ENCODE measurements around the gene DLX5. TPM values are rescaled to one million over a fixed set of nuclear protein-coding genes. Genes with fewer than 3 reads are reported as not detected.
A peak's percentile ranks its signal among the peaks of the same experiment; 100 is the strongest.
"Not testable (repeated sequence)": the region's sequence is repeated elsewhere in the genome, so short reads cannot be mapped to it uniquely, and the experiment has no call there.

DLX5 gene
- total RNA-seq (2014; rRNA removed; shearing (Covaris generic)) = 0.87 and 1.5 TPM in 2 replicates
- 3.7 and 4.7 TPM in 2 replicates for polyA plus RNA-seq (2015; cell fraction: cytosol; rRNA removed)
- polyA plus RNA-seq (2015; cell fraction: nucleus; rRNA removed) = 1.5 and 1.6 TPM in 2 replicates

DNA sequence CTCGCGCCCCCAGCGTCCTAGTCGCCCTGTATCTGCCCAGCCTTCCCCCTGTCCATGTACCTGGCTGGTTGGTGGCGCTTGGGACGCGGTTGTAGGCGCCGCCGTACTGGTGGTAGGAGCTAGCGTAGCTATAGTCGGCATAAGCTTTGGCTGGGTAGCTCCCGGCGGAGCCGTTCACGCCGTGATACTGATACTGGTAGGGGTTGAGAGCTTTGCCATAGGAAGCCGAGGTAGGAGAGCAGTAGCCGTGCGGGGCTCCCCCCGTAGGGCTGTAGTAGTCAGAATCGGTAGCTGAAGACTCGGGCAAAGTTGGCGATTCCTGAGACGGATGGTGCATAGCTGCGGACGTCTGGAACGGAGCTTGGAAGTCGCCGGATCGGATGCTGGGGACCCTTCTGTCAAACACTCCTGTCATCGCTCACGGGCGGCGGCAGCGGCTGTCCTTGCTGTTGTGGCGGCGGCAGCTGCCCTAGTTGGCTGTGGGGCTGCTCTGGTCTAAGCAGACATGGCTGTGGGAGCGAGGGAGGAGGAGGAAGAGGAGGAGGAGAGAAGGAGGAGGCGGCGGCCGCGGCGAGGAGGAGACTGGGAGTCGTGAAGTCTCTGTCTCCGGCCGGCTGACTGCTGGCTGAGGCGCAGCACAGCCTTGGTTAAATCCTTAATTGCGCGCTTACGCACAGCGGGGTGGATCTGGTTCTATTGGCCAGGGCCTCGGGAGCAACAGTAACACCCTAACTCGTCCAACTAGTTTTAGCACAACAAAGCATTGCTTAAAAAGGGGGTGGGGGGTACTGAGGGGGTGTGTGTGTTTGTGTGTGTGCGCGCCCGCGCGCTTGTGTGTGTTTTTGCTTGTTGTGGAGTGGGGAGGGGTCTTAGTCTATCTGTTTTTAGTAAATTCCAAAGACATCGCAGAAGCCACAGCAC is at the start of gene DLX5:
Gene DLX5, minus strand, starts transcription at position 623 of the 921 bp plus-strand sequence. Its CDS starts 208 bp downstream, at position 415.
- in situ Hi-C loops (cut with HindIII; ENCODE audit: low pct_unique_long_range_greater_than_20kb, low sequenced_read_pairs) = no loop called here
- DNase-seq (ENCODE audit: low read depth, low spot score) = peak; percentile 67

DNA sequence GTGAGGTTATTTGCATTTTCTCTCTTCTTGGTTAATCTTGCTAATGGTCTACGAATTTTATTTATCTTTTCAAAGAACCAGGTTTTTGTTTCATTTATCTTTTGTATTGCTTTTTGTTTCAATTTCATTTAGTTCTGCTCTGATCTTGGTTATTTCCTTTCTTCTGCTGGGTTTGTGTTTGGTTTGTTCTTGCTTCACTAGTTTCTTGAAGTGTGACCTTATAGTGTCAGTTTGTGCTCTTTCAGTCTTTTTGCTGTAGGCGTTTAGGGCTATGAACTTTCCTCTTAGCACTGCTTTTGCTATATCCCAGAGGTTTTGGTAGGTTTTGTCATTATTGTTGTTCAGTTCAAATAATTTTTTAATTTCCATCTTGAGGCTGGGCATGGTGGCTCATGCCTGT is 47.4 kb upstream of the DLX5 start:
- in situ Hi-C loops (cut with HindIII; ENCODE audit: low pct_unique_long_range_greater_than_20kb, low sequenced_read_pairs); DNase-seq (ENCODE audit: low read depth, low spot score): not testable (repeated sequence)

DNA sequence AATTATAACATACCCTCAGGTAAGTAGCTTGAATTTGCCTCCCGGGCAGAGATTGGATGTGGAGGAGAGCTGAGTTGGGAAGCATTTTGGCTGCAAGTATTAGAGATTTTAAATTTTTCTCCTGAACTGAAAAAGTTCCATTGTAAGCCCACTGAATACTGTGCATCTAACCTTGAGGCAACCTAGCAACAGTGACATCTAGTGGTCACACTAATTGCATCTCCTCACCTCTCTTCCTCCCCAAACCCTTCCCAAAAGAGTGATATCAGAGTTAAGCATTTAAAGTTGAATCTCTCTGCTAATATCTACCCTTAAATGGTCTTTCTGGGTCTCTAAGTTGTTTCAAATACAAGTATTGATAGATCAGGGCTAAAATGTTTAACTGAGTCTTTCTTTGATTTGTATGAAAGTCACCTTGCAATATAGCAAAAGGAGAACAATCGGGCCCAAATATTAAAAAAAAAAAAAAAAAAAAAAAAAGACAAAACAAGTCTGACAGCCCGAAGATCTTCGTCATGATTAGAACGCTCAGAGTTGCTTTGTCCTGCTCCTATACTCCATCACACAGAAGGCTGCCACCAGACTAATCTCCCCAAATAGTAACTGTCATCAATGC is 40.4 kb upstream of the DLX5 start:
- in situ Hi-C loops (cut with HindIII; ENCODE audit: low pct_unique_long_range_greater_than_20kb, low sequenced_read_pairs) = no loop called here
- DNase-seq (ENCODE audit: low read depth, low spot score) = peak; percentile 83

DNA sequence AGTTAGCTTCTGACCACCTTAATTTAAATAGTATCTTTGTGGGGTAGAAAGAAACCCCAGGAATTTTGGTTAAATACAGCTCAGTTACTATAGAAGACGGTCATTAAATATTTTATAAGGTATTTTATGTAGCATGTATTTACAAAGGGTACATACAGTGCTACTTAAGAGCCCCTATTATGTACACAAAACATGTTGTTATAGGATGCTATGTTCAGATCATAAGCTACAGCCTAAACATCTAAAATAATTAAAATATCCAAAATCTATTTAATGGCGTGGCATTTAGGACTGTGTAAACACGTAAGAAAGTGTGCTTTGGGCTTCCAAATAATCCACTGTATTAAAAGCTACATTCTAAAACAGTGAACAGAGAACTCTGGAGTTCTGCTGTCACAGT is 39.4 kb upstream of the DLX5 start:
- no peak for DNase-seq (ENCODE audit: low read depth, low spot score)
- in situ Hi-C loops (cut with HindIII; ENCODE audit: low pct_unique_long_range_greater_than_20kb, low sequenced_read_pairs) = no loop called here

DNA sequence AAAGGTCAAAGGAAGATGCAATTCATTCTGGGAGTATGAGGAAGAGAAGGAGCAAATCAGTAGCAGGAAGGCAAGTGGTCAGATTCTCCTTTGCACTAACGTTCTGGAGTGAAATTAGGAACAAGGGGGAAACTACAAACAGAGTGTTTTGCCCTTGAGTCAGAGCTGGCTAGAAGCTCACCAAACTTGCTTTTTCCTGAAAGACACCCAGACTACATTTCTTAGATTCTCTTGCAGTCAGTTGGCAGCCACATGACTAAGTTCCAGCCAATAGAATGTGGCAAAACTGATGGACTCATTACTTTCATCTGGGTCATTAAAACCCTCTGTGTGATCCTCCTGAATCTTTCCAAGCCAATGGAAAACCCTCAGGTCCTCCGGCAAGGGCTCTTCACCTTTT is 18.6 kb upstream of the DLX5 start:
- DNase-seq (ENCODE audit: low read depth, low spot score) = no peak
- in situ Hi-C loops (cut with HindIII; ENCODE audit: low pct_unique_long_range_greater_than_20kb, low sequenced_read_pairs) = no loop called here

DNA sequence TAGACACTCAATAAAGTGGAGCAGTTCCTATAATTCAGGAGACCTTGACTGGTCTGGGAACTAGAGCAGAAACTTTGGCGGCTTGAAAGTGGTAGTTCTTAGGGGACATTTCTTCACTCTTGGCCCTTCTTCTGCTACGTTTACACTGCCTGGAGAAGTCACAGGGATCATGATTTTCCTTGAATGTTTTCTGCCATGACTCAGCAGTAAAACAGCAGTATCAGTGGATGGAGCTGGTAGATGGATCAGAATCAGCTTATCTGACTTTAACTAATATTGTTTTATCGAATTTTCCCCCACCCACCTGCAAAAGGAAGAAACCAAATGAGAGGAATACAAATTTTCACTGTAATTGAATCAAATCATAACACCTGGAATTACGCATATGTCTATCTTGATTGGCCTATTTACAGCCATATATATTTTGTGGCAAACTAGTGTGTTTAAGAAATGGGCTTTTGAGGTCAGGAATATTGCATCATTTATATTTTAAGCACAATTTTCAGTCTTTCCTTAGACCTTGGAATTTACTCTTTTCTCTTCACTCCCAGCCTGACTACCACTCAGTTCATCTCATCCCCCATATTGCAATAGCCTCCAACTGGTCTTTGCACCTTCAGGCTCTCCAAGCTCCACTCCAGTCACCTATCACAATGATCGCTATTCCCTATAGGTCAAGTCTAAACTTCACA is 14.9 kb upstream of the DLX5 start:
- in situ Hi-C loops (cut with HindIII; ENCODE audit: low pct_unique_long_range_greater_than_20kb, low sequenced_read_pairs) = no loop called here
- DNase-seq (ENCODE audit: low read depth, low spot score) = no peak

DNA sequence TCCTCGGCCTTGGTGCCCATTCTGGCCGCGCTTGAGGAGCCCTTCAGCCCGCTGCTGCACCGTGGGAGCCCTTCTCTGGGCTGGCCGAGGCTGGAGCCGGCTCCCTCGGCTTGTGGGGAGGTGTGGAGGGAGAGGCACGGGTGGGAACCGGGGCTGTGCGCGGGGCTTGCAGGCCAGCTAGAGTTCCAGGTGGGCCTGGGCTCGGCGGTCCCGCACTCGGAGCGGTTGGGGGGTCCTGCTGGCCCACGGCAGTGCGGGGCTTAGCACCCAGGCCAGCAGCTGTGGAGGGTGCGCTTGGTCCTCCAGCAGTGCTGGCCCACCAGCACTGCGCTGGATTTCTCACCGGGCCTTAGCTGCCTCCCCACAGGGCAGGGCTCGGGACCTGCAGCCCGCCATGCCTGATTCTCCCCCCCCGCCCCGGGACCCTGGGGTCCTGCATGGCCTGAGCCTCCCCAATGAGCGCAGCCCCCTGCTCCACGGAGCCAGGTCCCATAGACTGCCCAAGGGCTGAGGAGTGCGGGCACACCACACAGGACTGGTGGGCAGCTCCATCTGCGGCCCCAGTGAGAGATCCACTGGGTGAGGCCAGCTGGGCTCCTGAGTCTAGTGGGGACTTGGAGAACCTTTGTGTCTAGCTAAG is 9.7 kb upstream of the DLX5 start:
- DNase-seq (ENCODE audit: low read depth, low spot score); in situ Hi-C loops (cut with HindIII; ENCODE audit: low pct_unique_long_range_greater_than_20kb, low sequenced_read_pairs): not testable (repeated sequence)

DNA sequence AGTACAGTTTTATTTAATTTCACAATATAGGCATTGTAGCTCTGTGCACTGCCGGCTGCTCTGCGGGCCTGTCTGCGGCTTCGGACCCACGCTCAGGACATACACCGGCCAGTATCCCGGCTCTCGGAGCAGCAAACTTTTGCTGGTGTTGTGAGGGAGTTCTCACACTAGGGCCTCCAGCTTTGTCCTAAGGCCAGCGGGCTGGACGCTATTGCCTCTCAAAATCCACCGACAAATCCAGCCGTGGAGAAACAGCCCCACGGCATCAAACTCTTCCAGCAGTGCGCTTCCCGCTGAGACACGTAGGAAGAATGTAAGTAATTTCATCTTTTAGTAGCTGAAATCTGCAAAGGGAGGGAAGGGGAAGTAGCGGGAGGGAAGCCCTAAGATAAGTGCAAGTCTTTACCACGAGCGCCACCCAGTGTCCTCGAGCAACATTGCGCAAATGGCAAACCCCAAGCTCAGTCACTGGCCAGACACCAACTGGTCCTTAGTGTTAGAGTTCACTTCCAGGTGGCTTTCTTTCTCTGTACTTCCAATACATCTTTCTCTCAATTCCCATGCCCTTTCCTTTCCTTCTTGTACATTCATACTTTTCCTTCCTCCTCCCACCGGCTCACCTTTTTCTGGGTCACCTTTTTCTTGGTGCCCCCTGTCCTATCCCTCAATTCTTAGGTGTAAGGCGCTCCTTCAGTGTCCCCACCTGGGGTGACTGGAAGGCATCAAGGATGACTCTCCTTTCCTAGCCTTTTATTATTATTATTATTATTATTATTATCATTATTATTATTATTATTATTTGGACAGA is 3.0 kb upstream of the DLX5 start:
- peak; percentile 90 for DNase-seq (ENCODE audit: low read depth, low spot score)
- in situ Hi-C loops (cut with HindIII; ENCODE audit: low pct_unique_long_range_greater_than_20kb, low sequenced_read_pairs) = no loop called here

DNA sequence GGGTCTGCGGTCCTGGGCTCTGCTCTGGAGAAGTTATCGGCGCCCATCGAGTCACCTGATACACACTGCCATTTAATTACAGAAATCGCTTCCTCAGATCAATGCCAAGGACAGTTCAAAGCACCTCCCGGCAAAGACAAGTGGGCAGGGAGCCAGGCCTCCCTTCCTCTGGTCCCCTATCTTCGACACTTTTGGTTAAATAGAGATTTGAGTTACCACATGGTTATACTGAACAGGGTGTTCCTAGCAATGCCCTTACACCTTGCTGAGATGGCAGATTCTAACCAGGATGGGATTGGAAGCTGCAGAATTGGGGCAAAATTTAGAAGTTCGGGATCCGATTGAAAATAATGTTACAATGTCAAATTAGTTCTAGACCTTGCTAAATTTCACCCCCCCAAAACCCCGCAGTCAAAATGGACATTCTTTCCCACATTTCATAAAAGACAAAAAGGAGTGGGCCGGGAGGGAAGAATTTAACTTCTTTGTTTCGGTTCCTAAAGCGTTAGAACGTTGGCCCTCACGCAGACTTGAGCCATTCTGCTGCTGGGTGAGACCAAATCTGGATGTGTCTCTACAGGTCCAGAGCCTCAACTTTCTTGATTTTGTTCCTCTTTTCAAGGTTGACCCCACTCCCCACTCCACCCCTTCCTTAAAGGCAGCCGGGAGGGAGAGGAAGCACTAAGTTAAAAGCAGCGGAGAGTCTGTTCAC is 2.2 kb upstream of the DLX5 start:
- no peak for DNase-seq (ENCODE audit: low read depth, low spot score)
- in situ Hi-C loops (cut with HindIII; ENCODE audit: low pct_unique_long_range_greater_than_20kb, low sequenced_read_pairs) = no loop called here

DNA sequence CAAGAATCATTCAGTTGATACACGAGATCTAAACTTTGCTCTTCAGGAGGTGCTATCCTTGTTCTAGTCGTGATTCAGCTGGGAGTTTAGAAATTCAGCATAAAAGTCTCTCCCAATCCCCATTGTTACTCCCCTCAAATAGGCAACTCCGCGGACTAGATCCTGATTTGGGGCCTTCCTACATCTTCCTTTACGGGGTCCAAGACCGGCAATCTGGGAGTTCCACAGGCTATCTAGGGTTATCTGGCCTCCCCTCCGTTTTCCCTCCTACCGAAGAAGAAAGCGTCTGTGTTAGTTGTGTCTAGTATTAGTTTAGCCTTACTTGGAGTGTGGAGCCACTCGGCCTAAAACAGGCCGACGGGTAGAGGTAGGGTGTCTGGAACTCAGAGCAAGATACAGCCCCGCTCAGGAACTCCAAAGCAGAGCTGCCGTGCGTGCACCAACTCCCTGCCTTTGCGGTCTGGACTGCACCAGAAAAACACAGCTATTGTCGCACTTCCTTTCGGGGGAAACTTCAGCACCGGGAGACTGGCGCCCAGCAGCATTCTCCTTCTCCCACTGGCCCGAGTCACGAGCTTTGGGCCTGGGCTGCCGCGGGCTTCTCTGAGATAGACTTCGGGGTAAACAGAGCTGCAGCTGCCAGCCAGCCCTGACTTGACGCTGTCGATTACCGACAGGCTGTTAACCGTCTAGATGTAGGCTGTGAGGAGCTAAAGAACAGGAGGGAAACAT is 1.5 kb upstream of the DLX5 start:
- in situ Hi-C loops (cut with HindIII; ENCODE audit: low pct_unique_long_range_greater_than_20kb, low sequenced_read_pairs) = no loop called here
- DNase-seq (ENCODE audit: low read depth, low spot score) = no peak

DNA sequence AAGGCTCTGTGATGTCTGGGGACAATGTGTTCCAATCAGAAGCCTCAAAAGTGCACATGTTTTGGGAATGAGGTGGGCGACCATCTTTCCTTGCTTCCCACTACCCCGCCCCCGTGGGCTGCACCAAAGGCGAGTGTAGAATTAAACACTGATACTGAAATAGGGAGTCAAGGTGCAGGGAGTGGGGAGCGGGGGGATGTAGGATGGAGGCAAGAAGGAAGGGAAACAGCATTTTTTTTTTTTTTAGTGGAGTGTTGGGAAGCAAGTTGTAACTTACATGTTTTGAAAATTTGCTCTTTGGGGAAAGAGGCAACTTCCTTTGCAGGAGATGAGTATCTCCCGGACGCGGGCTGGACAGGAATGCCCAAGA is 484 bp upstream of the DLX5 start:
- in situ Hi-C loops (cut with HindIII; ENCODE audit: low pct_unique_long_range_greater_than_20kb, low sequenced_read_pairs) = no loop called here

DNA sequence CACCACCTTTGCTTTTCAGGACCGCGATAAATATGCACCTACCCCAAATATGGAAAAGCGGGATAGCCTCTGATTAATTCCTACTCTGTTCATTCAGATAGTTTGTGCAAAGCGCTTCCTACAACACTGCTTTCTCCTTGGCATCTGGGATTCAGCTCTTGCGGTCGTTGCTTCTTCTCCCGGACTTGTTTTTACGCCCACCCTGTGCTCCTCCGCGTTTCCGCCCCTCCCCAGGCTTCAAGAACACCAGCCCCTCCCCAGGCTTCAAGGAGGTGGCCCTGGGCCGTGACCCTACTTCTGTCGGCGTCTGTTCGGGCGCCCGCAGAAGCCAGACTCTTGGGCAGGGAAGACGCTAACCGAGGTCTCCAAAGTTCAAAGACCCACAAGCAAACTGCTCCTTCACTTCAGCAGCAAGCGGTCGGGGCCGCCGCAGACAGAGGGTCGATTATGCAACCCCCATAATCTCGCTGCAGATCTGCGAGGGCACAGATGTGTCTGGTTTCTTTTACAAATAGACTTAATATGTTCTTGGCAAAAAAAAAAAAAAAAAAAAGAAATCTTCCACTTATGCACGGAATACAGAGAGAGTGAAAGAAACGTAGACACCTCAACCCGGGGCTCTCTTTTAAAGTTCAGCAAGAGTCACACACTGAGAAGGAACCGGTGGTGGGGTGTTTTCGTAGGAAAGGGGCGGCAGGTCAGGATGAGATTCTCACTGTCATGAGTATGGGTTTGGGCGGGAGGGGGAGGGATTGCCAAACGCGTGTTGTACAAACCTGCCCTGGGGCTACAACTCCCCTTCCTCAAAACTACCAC is 1.9 kb downstream of the DLX5 start:
- no peak for DNase-seq (ENCODE audit: low read depth, low spot score)
- in situ Hi-C loops (cut with HindIII; ENCODE audit: low pct_unique_long_range_greater_than_20kb, low sequenced_read_pairs) = no loop called here

More for the DNA sequence above, 484 bp upstream of the DLX5 start:
- no peak for DNase-seq (ENCODE audit: low read depth, low spot score)

DNA sequence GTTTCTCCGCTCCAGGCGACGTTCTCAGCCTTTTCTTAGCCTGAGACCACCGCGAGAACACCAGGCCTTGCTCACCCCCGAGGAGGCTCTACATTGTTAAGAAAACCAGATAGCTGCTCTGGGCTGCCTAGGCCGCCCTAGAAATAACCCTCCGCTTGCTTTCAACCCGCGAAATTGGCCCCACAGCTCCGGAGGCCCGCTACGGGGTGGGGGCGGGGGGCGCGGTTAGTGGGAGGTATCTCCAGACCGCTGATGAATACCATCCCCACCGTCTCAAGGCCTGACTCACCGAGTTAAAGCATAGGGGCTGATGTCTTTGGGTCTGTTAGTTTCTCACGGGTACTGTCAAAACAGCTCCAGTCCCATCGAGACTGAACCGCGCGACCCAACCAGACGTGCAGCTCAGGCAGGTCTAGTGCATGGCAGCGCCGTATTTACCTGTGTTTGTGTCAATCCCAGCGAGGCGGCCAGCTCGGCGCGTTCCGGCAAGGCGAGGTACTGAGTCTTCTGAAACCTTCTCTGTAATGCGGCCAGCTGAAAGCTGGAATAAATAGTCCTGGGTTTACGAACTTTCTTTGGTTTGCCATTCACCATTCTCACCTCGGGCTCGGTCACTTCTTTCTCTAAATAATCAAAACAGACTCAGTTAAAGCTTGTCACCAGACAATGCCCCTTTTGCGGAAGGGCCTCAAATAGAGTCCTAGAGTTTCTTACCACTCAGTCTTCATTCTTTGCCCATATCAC is 2.7 kb downstream of the DLX5 start:
- in situ Hi-C loops (cut with HindIII; ENCODE audit: low pct_unique_long_range_greater_than_20kb, low sequenced_read_pairs) = no loop called here

DNA sequence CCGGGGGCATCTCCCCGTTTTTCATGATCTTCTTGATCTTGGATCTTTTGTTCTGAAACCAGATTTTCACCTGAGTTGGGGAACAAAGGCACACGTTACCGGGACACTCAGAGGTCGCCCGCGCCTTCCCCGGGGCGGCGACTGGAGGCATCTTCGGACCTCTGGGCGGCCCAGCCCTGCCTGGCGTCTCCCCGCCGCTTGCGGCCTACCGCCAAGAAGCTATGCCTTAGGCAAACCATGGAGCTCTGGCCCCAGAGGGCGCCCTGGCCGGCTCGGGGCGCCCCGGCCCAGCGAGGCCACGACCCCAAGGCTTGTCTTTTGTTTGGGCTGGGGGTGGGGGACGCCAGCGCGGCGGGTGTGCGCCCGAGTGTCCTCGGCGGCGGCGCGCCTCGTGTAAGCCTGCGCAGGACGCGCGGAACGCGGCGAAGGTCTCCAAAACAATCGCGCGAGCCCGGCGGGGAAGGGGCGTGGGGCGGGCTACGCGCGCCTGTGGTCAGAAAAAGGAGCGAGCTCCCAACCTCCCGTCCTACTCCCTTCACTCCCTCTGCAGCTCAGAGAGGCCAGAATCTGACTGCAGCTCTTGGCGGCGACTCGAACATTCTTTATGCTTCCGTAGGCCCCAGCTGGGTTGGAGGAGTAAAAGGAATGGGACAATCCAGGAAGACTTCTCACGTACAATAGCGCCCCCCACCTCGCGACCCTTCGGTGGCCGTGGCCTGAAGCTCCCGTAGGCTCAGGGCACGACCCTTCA is 3.5 kb downstream of the DLX5 start:
- in situ Hi-C loops (cut with HindIII; ENCODE audit: low pct_unique_long_range_greater_than_20kb, low sequenced_read_pairs) = no loop called here
- DNase-seq (ENCODE audit: low read depth, low spot score) = no peak

More for the DNA sequence above, 2.7 kb downstream of the DLX5 start:
- DNase-seq (ENCODE audit: low read depth, low spot score) = no peak
